ENCODE results near the gene PRSS37. TPM values are rescaled to one million over a fixed set of nuclear protein-coding genes. Genes with fewer than 3 reads are reported as not detected.

PRSS37 gene
- total and polyA plus RNA-seq, 5 donors = not detected

GRCh38 chr7:141788296-141788695 lies 53.0 kb downstream of the PRSS37 start:
- ATAC-seq = no peak
- DNase-seq = no peak
- Histone ChIP-seq H3K4me1 (ENCODE audit: control insufficient read depth, insufficient read depth, low read length) (no peaks in the 10 kb centered on the region), H3K27ac (ENCODE audit: low read length) (no peak overlapping the region), H3K4me3 (ENCODE audit: low read length) (no peak overlapping the region), H3K27me3 (ENCODE audit: control insufficient read depth, insufficient read depth) (no peaks in the 10 kb centered on the region), H3K9me3 (ENCODE audit: control insufficient read depth, low read length) (no peaks in the 10 kb centered on the region)
- 67% methylated on average over 2 of the region's 2 CpGs for WGBS
- intact Hi-C loops (cut with DNase I) = no loop called here

Other genes starting within 250 kb of the PRSS37 start
- 10 to 100 TPM; 10.6 to 11.9 (median 11.6) TPM for gene DENND11, start 139.3 kb downstream of the PRSS37 start, total RNA-seq
- gene DENND11, start 139.3 kb downstream of the PRSS37 start, polyA plus RNA-seq = 5.2 TPM
- not detected for gene WEE2, start 133.1 kb downstream of the PRSS37 start, total RNA-seq
- gene WEE2, start 133.1 kb downstream of the PRSS37 start, polyA plus RNA-seq = not detected
- 10 to 100 TPM; 91.0 to 100.0 (median 96.5) TPM for gene SSBP1, start 103.1 kb downstream of the PRSS37 start, total RNA-seq
- 231 TPM for gene SSBP1, start 103.1 kb downstream of the PRSS37 start, polyA plus RNA-seq
- 1 to 10 TPM in 1 of 4 donors, under 1 TPM in 3; 0.48 to 1.2 (median 0.57) TPM for gene TAS2R3, start 77.4 kb downstream of the PRSS37 start, total RNA-seq
- gene TAS2R3, start 77.4 kb downstream of the PRSS37 start, polyA plus RNA-seq = 0.18 TPM
- 1 to 10 TPM in 1 of 4 donors, under 1 TPM in 3; 0.34 to 1.0 (median 0.42) TPM for gene TAS2R4, start 64.8 kb downstream of the PRSS37 start, total RNA-seq
- gene TAS2R4, start 64.8 kb downstream of the PRSS37 start, polyA plus RNA-seq = 0.27 TPM
- under 1 TPM; 0.40 to 0.72 (median 0.43) TPM for gene TAS2R5, start 51.3 kb downstream of the PRSS37 start, total RNA-seq
- 0.41 TPM for gene TAS2R5, start 51.3 kb downstream of the PRSS37 start, polyA plus RNA-seq
- under 1 TPM in 1 of 4 donors, not detected in 3; 0.20 TPM for gene OR9A4, start 74.9 kb upstream of the PRSS37 start, total RNA-seq
- not detected for gene OR9A4, start 74.9 kb upstream of the PRSS37 start, polyA plus RNA-seq
- gene CLEC5A, start 105.5 kb upstream of the PRSS37 start, total RNA-seq = under 1 TPM; 0.08 to 0.74 (median 0.25) TPM
- 0.27 TPM for gene CLEC5A, start 105.5 kb upstream of the PRSS37 start, polyA plus RNA-seq
- not detected for gene TAS2R38, start 132.3 kb upstream of the PRSS37 start, total RNA-seq
- gene TAS2R38, start 132.3 kb upstream of the PRSS37 start, polyA plus RNA-seq = not detected
- gene MGAM, start 154.4 kb upstream of the PRSS37 start, total RNA-seq = 1 to 10 TPM in 1 of 4 donors, under 1 TPM in 3; 0.37 to 1.3 (median 0.58) TPM
- gene MGAM, start 154.4 kb upstream of the PRSS37 start, polyA plus RNA-seq = 0.05 TPM